ENCODE measurements around the gene CYP4Z1.
"Not testable (repeated sequence)": the region's sequence is repeated elsewhere in the genome, so short reads cannot be mapped to it uniquely, and the experiment has no call there.

The CYP4Z1 gene

DNA sequence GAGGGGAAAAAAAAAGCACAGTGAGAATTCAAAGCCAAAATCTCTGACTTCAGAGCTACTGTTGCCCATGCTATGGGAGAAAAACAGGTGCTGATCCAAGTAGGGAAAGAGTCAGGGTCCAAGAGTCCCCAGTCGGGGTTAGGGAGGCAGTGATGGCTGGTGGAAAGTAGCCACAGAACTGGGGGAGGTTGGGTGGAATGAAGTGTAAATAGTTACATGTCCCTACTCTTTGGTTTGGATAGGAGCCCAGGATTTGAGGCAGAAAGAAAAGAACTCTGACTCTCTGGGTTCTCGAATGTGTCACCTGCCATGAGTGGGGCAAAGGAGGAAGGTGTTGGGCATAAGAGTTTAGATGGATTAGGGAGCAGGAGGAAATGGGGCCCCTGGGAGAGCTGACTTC lies 61.8 kb downstream of the CYP4Z1 start:
- not testable (repeated sequence) for DNase-seq

GRCh38 chr1:47129489-47130230 lies 62.6 kb downstream of the CYP4Z1 start:
- DNase-seq: not testable (repeated sequence)

GRCh38 chr1:47132665-47133064 lies 65.6 kb downstream of the CYP4Z1 start:
- not testable (repeated sequence) for DNase-seq

DNA sequence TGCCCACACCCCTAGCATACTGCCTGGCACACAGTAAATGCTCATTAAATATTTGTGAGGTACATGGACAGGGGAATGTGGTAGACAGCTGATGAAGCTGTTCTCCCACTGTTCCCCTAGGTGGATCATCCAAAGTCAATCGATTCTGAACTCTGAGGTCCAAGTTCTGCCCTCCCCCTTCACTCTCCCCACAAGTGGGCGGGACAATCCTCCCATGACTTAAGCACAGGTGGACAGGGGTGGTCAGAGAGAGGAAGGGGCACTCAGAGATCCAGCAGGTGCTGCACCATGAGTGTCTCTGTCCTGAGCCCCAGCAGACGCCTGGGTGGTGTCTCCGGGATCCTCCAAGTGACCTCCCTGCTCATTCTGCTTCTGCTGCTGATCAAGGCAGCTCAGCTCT lies 70.2 kb downstream of the CYP4Z1 start, which contains the start of gene CYP4A22:
TSS of gene CYP4A22 (plus strand) at position 244 of the 400 bp plus-strand sequence. CDS start at position 289, 45 bp downstream.
- no peak for DNase-seq

DNA sequence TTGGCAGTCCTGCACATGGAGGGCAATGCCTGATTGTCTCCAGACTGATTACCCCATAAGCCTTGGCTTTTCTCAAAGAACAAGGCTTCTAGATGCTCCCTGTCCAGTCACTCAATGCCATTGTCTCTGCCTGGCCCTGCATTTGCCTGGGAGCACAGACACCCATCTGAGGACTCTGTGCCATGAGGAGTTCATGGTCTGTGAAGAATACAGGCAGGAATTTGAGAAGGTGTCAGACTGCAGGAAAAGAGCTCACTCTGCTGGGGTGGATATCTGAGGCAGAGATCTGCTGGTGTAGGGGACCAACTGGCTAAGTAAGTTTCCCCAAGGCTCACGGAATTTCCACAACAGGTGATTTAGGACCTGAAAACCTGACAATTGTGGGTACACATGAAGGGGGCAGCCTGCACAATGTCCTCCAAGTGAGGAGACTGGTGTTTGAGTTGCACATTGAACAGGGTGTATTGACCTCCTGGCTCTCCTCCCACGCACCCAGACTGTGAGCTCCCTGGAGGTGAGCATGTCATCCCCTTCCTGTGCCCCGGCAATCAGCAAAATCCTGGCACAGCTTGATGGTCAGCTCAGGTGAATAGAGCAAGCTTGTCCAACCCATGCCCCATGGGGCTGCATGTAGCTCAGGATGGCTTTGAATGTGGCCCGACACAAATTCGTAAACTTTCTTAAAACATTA lies 71.0 kb downstream of the CYP4Z1 start:
- DNase-seq: no peak

- not testable (repeated sequence) for DNase-seq
Observed at GRCh38 chr1:47140358-47140757, 73.3 kb downstream of the CYP4Z1 start.

DNA sequence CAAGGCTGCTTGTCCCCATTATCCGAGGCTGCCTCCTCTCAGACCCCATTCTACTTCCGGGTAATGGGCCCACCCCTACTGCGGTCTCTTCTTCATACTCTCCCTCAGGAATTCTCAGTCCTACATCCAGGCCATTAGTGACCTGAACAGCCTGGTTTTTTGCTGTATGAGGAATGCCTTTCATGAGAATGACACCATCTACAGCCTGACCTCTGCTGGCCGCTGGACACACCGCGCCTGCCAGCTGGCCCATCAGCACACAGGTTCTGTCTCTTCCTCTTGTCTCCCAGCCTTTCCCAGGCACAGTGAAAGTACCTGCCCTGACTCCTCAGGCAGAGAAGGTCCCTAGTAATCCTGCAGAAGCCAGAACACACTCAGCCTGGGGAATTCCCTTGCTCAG lies 76.6 kb downstream of the CYP4Z1 start:
- not testable (repeated sequence) for DNase-seq

DNA sequence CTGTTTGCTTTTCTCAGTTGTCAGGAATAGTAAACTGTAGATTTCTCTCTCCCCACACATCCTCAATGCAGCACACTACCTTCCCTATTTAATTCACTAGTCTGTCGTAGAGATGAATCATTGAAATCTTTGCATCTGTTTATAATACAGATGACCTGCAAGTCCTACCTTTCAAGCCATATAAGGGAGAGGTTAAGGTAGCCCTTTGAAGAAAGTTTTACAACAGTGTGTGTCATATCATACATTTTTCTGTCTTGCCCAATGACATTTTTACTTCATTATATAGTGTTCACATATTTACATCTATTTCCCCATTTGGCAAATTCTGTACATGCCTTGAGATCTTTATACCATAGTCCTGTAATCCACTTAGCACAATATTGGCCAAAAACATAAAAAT lies 79.5 kb downstream of the CYP4Z1 start:
- DNase-seq: not testable (repeated sequence)

DNA sequence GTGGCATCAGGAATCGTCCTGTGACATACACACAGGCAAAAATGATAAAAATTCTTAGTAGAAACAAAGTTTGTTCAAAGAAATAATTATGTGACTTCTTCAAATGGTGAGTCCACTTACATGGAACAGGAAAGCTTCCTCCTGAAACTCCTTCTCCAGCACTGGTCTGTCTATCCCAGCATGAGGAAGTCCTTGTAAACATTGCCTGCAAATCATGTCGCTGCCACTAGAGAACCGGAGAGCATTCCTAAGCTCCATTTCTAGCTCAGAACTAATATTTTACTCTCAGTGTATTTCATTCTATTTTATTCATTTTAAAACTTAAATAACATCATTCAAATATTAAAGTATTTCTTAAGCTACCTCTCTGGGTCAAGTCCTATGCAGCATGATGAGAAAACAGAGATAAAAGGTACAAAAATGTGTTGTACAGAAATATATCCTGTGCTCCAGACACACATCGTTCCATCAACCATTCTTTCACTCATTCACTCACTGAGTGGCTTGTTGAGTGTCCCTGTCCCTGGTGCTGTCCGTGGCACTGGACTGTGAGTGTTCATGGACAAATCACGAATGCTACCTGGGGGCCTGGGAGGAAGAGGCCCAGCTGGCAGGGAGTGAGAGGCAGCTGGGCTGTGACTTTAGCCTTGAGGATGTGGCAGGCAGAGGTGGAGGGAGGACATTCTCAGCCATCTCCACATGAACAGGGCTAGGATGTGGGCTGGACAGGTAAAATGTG lies 80.2 kb downstream of the CYP4Z1 start:
- DNase-seq: no peak

GRCh38 chr1:47149162-47149561 lies 82.1 kb downstream of the CYP4Z1 start:
- DNase-seq: not testable (repeated sequence)

DNA sequence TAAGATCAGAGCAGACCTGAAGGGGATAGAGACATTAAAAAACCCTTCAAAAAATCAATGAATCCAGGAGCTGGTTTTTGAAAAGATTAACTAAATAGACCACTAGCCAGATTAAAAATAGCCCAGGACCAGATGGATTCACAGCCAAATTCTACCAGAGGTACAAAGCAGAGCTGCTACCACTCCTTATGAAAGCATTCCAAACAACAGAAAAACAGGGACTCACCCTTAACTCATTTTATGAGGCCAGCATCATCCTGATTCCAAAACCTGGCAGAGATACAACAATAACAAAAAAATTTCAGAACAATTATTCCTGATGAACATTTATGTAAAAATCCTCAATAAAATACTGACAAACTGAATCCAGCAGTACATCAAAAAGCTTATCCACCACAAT lies 89.4 kb downstream of the CYP4Z1 start:
- not testable (repeated sequence) for DNase-seq

DNA sequence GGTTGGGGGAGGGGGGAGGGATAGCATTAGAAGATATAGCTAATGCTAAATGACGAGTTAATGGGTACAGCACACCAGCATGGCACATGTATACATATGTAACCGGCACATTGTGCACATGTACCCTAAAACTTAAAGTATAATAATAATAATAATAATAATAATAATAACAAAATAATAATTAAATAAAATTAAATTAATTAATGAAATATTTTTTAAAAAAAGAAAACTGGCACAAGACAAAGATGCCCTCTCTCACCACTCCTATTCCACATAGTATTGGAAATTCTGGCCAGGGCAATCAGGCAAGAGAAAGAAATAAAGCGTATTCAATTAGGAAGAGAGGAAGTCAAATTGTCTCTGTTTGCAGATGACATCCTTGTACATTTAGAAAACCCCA lies 90.9 kb downstream of the CYP4Z1 start:
- DNase-seq: not testable (repeated sequence)

DNA sequence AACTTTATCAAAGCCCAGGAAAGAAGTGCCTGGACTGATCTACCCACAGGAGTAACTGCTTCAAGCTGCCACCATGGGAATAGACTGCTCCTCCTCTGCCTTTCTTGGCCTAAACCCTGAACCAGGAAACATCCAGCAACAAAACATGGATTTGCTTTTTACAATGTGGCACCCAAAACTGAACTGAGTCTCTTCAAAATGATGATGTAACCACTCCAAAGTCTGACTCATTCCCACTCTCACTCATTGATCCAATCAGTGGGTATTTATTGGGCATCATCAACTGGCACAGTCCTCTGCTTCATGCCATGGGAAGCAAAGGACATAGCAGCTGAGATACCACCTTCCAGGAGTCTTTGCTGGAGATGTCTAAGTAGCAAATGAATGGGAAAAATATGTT lies 93.7 kb downstream of the CYP4Z1 start:
- no peak for DNase-seq

DNA sequence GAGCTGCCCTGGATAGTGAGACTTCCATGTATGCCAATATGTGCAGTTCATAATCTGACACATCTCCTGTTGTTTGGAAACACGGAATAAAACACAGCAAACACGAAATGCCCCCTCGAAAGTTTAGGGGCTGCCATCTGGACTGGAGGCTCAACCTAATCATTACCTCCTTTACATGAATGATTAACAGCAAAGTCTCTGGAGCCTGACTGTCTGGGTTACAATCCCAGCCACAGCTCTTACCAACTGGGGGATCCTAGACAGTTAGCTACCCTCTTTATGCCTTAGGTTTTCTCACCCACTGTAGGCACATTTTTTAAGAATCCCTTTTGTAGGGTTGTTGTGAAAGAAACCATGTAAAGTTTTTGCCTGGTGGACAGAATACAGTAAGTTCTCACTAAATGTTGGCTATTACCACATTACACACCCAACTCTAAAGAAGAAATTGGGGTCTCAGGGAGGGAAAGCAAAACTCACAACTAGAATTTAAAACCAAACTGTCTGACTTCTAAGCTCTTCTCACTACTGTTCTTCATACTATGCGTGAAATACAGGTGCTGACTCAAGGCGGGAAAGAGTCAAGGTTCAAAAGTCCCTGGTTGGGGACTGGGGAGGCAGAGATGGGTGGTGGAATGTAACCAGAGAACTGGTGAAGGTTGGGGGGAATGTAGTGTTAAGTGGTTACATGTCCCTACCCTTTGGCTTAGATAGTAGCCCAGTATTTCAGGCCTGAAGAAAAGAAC lies 94.4 kb downstream of the CYP4Z1 start:
- DNase-seq: no peak

GRCh38 chr1:47164552-47164951 lies 97.5 kb downstream of the CYP4Z1 start:
- DNase-seq: no peak

Data from stimulated activated CD4-positive, alpha-beta T cell treated with anti-CD3 and anti-CD28 coated beads, Interleukin-4, amount 100 ng/mL, for 1 hour (primary cell).